OCI-LY7 (cell line): ENCODE results near the gene HELB. TPM values are rescaled to one million over a fixed set of nuclear protein-coding genes. Genes with fewer than 3 reads are reported as not detected.

Experiments
- BruUV-seq: library from RNA; stranded (reverse); fragments of 400-500 nt; replicated peaks from 2 replicates; lab custom pipeline; 2021; lab: Mats Ljungman, UMichigan
- CTCF ChIA-PET: fragments of 300-600 bp; sonication (Branson Sonifier 250); formaldehyde crosslinking; loops from one replicate; lab custom pipeline; 2022; ENCODE audit warnings: antibody characterized with exemption; ENCODE audit not compliant: unreplicated experiment; lab: Charles Lee
- POLR2A ChIA-PET: fragments of 300-600 bp; sonication (Branson Sonifier 250); formaldehyde crosslinking; loops from one replicate; lab custom pipeline; 2022; ENCODE audit warnings: antibody characterized with exemption; lab: Charles Lee
- DNase-seq: peaks from one replicate; pipeline ENCODE4 v3.0.0-alpha.2; 2015; ENCODE audit warnings: low spot score
- H2AFZ ChIP-seq: fragments of 200-600 bp; sonication (generic), shearing (Covaris generic); 2 replicates; pipeline ENCODE4 v1.6.1; 2014; ENCODE audit warnings: mild to moderate bottlenecking, antibody characterized with exemption, low read length, moderate library complexity
- H3K27ac ChIP-seq: fragments of 200-600 bp; sonication (generic); 2 replicates; pipeline ENCODE4 v1.5.1; 2014; ENCODE audit warnings: mixed run types, low read depth, mild to moderate bottlenecking, moderate library complexity, low read length, inconsistent platforms; ENCODE audit not compliant: poor library complexity, severe bottlenecking
- H3K36me3 ChIP-seq: fragments of 200-600 bp; sonication (generic); 2 replicates; pipeline ENCODE4 v1.6.1; 2014; ENCODE audit warnings: mild to moderate bottlenecking, antibody characterized with exemption, low read length, moderate library complexity, mixed read lengths; ENCODE audit not compliant: insufficient read depth
- H3K4me1 ChIP-seq: fragments of 200-600 bp; sonication (generic); 2 replicates; pipeline ENCODE4 v1.5.1; 2014; ENCODE audit warnings: mild to moderate bottlenecking, low read length; ENCODE audit not compliant: insufficient read depth, poor library complexity, severe bottlenecking
- H3K4me2 ChIP-seq: fragments of 200-600 bp; sonication (generic); 2 replicates; pipeline ENCODE4 v1.6.1; 2014; ENCODE audit warnings: mild to moderate bottlenecking, low read length
- H3K4me3 ChIP-seq: fragments of 200-600 bp; sonication (generic); 2 replicates; pipeline ENCODE4 v1.5.1; 2014; ENCODE audit warnings: mild to moderate bottlenecking, low read depth, low read length; ENCODE audit not compliant: poor library complexity, severe bottlenecking
- H3K79me2 ChIP-seq: fragments of 200-600 bp; sonication (generic); 2 replicates; pipeline ENCODE4 v1.6.1; 2016; ENCODE audit warnings: low read depth, mild to moderate bottlenecking, low read length, moderate library complexity, mixed read lengths; ENCODE audit not compliant: insufficient read depth
- H3K9me2 ChIP-seq: fragments of 200-600 bp; sonication (generic); 2 replicates; pipeline ENCODE4 v1.6.1; 2016; ENCODE audit warnings: mild to moderate bottlenecking, low read length, mixed read lengths; ENCODE audit not compliant: insufficient read depth
- H3K9me3 ChIP-seq: fragments of 200-600 bp; sonication (generic); 2 replicates; pipeline ENCODE4 v1.6.1; 2014; ENCODE audit warnings: mild to moderate bottlenecking, mixed run types, low read length, mixed read lengths
- H4K20me1 ChIP-seq: fragments of 200-600 bp; sonication (generic); 2 replicates; pipeline ENCODE4 v1.6.1; 2014; ENCODE audit warnings: mild to moderate bottlenecking, antibody characterized with exemption, low read length, moderate library complexity, mixed read lengths; ENCODE audit not compliant: insufficient read depth
- CTCF ChIP-seq: fragments of 200-600 bp; sonication (generic); conservative IDR thresholded peaks from 2 replicates; pipeline ENCODE4 v1.5.1; 2014; ENCODE audit warnings: mild to moderate bottlenecking, antibody characterized with exemption, low read length, moderate library complexity, mixed read lengths
- EZH2phosphoT487 ChIP-seq: fragments of 200-600 bp; sonication (generic); IDR thresholded peaks from 2 replicates; pipeline ENCODE4 v1.6.1; 2018; ENCODE audit warnings: low read depth, borderline replicate concordance, mild to moderate bottlenecking, mixed run types, antibody characterized with exemption, low read length, moderate library complexity, mixed read lengths
- intact Hi-C: fragments of 100-400 bp; cut with micrococcal nuclease; formaldehyde crosslinking; loops from one replicate; pipeline ENCODE4 v1.10.0; 2022; ENCODE audit not compliant: unreplicated experiment
- total RNA-seq, 2 experiments: library from RNA; depleted of rRNA in 1 of 2; stranded (reverse); fragments of >200 nt in 1 of 2; shearing (Covaris generic) in 1 of 2; gene quantifications; 2 replicates each; pipeline ENCODE4 v1.2.3, GENCODE V29; 2014 to 2022

HELB gene
- total RNA-seq, 2 experiments from 2014 or later, result 6.0 to 7.5 TPM

GRCh38 chr12:66375560-66375959 lies 73.3 kb downstream of the HELB start:
- ChIA-PET CTCF (no interaction called here), POLR2A (interaction anchor here (0.7 to 1.6 kb wide), 7 partner anchors 8 to 149 kb away, joined by 3 to 5 read pairs (median 3); no protein-coding TSS in a partner anchor)
- no peak for DNase-seq
- Histone ChIP-seq H3K36me3 (no peaks in the 10 kb centered on the region), H4K20me1 (no peaks in the 10 kb centered on the region), H3K9me2 (no peaks in the 10 kb centered on the region), H3K27ac (no peak overlapping the region), H3K9me3 (no peaks in the 10 kb centered on the region), H3K4me1 (peaks cover 7% of the 10 kb centered on the region), H3K4me3 (no peak overlapping the region), H2AFZ (no peak overlapping the region), H3K4me2 (no peak overlapping the region), H3K79me2 (no peaks in the 10 kb centered on the region)
- BruUV-seq, result no TSS peak
- intact Hi-C loops, result no loop called here
- TF ChIP-seq CTCF, result no peak
- no peak for TF ChIP-seq EZH2phosphoT487

- ChIA-PET POLR2A (interaction anchor here (0.6 to 1.4 kb wide), 2 partner anchors 18 to 27 kb away, joined by 3 to 5 read pairs; no protein-coding TSS in a partner anchor), CTCF (no interaction called here)
- no peak overlapping the region for H3K4me3 ChIP-seq
- peak; percentile 27 for DNase-seq
- peaks cover 7% of the 10 kb centered on the region for H3K4me1 ChIP-seq
- no peaks in the 10 kb centered on the region for H3K36me3 ChIP-seq
- TF ChIP-seq CTCF, result no peak
- no peak for TF ChIP-seq EZH2phosphoT487
- no peaks in the 10 kb centered on the region for H4K20me1 ChIP-seq
- intact Hi-C loops, result no loop called here
- peak overlapping the region; percentile 51; the same call in 1 of the 2 replicates for H2AFZ ChIP-seq
- BruUV-seq, result no TSS peak
- no peaks in the 10 kb centered on the region for H3K9me3 ChIP-seq
- H3K4me2 ChIP-seq, result 0 out of 2 replicates have a peak overlapping the region, but pooled peaks have one; percentile 7
- H3K27ac ChIP-seq, result no peak overlapping the region
- no peaks in the 10 kb centered on the region for H3K79me2 ChIP-seq
- H3K9me2 ChIP-seq, result no peaks in the 10 kb centered on the region
Observed at GRCh38 chr12:66379616-66380015, 77.3 kb downstream of the HELB start.

- Histone ChIP-seq H2AFZ (no peak overlapping the region), H3K9me3 (no peaks in the 10 kb centered on the region), H3K79me2 (no peaks in the 10 kb centered on the region), H3K27ac (no peak overlapping the region), H3K4me1 (peaks cover 7% of the 10 kb centered on the region), H3K4me2 (no peak overlapping the region), H3K9me2 (no peaks in the 10 kb centered on the region), H3K36me3 (no peaks in the 10 kb centered on the region), H3K4me3 (no peak overlapping the region), H4K20me1 (no peaks in the 10 kb centered on the region)
- POLR2A ChIA-PET, result interaction anchor here (0.5 to 1.2 kb wide), 3 partner anchors 19 to 210 kb away, joined by 3 to 5 read pairs (median 3); no protein-coding TSS in a partner anchor
- no peak for TF ChIP-seq CTCF
- TF ChIP-seq EZH2phosphoT487, result no peak
- BruUV-seq, result no TSS peak
- intact Hi-C loops, result no loop called here
- CTCF ChIA-PET, result no interaction called here
- DNase-seq, result no peak
Observed at GRCh38 chr12:66380769-66381535, 78.7 kb downstream of the HELB start.
